ENCODE data around the gene NTHL1.
A peak's percentile ranks its signal among the peaks of the same experiment; 100 is the strongest.

Gene NTHL1

GRCh38 chr16:2028620-2029220 is 18.9 kb downstream of the NTHL1 start:
- Histone ChIP-seq H3K27me3 (replicated peaks) (no peaks in the 10 kb centered on the region), H3K27ac (no peak overlapping the region), H3K36me3 (replicated peaks) (peaks cover 3% of the 10 kb centered on the region), H3K4me3 (ENCODE audit: low read depth, low read length) (no peak overlapping the region)
- no peak for TF ChIP-seq CTCF (IDR thresholded peaks at IDR 0.05; ENCODE audit: low read depth, low read length, missing control alignments)
- in situ Hi-C loops (cut with HindIII; ENCODE audit: low pct_ligation_motif_present, low sequenced_read_pairs), result no loop called here
- DNase-seq, result no peak

- no peaks in the 10 kb centered on the region for H3K27me3 ChIP-seq (replicated peaks)
- DNase-seq, result no peak
- no peak overlapping the region for H3K4me3 ChIP-seq (ENCODE audit: low read depth, low read length)
- TF ChIP-seq CTCF (IDR thresholded peaks at IDR 0.05; ENCODE audit: low read depth, low read length, missing control alignments), result no peak
- H3K27ac ChIP-seq, result no peak overlapping the region
- in situ Hi-C loops (cut with HindIII; ENCODE audit: low pct_ligation_motif_present, low sequenced_read_pairs), result no loop called here
- peaks cover 3% of the 10 kb centered on the region for H3K36me3 ChIP-seq (replicated peaks)
These were observed 19.5 kb downstream of the NTHL1 start for GRCh38 chr16:2028146-2028545.

GRCh38 chr16:2027024-2028010 is 20.3 kb downstream of the NTHL1 start:
- Histone ChIP-seq H3K27ac (no peak overlapping the region), H3K36me3 (replicated peaks) (peaks cover 3% of the 10 kb centered on the region), H3K4me3 (ENCODE audit: low read depth, low read length) (peak overlapping the region; percentile 60), H3K27me3 (replicated peaks) (no peaks in the 10 kb centered on the region)
- peak; percentile 48 for DNase-seq
- in situ Hi-C loops (cut with HindIII; ENCODE audit: low pct_ligation_motif_present, low sequenced_read_pairs), result no loop called here
- TF ChIP-seq CTCF (IDR thresholded peaks at IDR 0.05; ENCODE audit: low read depth, low read length, missing control alignments), result peak; percentile 3

GRCh38 chr16:2026461-2027023 is 21.1 kb downstream of the NTHL1 start, which contains the start of gene NHERF2:
NHERF2 (plus strand) TSS chr16:2026902; CDS start chr16:2027006, 104 bp downstream.
- in situ Hi-C loops (cut with HindIII; ENCODE audit: low pct_ligation_motif_present, low sequenced_read_pairs), result no loop called here
- DNase-seq, result no peak
- TF ChIP-seq CTCF (IDR thresholded peaks at IDR 0.05; ENCODE audit: low read depth, low read length, missing control alignments), result no peak
- Histone ChIP-seq H3K27me3 (replicated peaks) (no peaks in the 10 kb centered on the region), H3K4me3 (ENCODE audit: low read depth, low read length) (peak within 1 kb of the TSS; percentile 60), H3K27ac (no peak within 1 kb of the TSS), H3K36me3 (replicated peaks) (no peaks in the 10 kb centered on the region)

- no peak for TF ChIP-seq CTCF (IDR thresholded peaks at IDR 0.05; ENCODE audit: low read depth, low read length, missing control alignments)
- no peak for DNase-seq
- H3K27me3 ChIP-seq (replicated peaks), result no peaks in the 10 kb centered on the region
- no peak overlapping the region for H3K27ac ChIP-seq
- no peaks in the 10 kb centered on the region for H3K36me3 ChIP-seq (replicated peaks)
- no peak overlapping the region for H3K4me3 ChIP-seq (ENCODE audit: low read depth, low read length)
- in situ Hi-C loops (cut with HindIII; ENCODE audit: low pct_ligation_motif_present, low sequenced_read_pairs), result no loop called here
These were observed 21.7 kb downstream of the NTHL1 start for GRCh38 chr16:2025878-2026460.

Measured in brain microvascular endothelial cell (primary cell).